K562 (cell line): ENCODE data around the gene ERP44. TPM values are rescaled to one million over a fixed set of nuclear protein-coding genes. Genes with fewer than 3 reads are reported as not detected.

Experiments
- ATAC-seq: fragments of 200-7000 bp; cut with Tn5 transposase; 3 replicates; pipeline ENCODE4 v1.9.1; 2020; ENCODE audit warnings: moderate library complexity
- BruUV-seq: library from RNA; stranded (reverse); fragments of 400-500 nt; replicated peaks from 2 replicates; lab custom pipeline; 2021; lab: Mats Ljungman, UMichigan
- CTCF ChIA-PET: fragments of 300-600 bp; formaldehyde crosslinking; extraction: SDS; loops from one replicate; lab custom pipeline; 2021; ENCODE audit warnings: low intra/inter-chr PET ratio; lab: Yijun Ruan, JAX
- POLR2A ChIA-PET: fragments of 300-600, 350-650 bp; sonication (Branson Sonifier 250); formaldehyde crosslinking; extraction: SDS; loops from one replicate; lab custom pipeline; 2021; ENCODE audit warnings: antibody characterized with exemption, inconsistent platforms; lab: Yijun Ruan, JAX
- DNase-seq, 4 experiments: peaks; one replicate each; pipeline versions ENCODE4 v3.0.0 to v3.0.0-alpha.2; 2011 to 2018; ENCODE audit warnings: low spot score in 3 of 4, mixed read lengths in 3 of 4; ENCODE audit errors: extremely low read depth in 1 of 4
- FAIRE-seq: peaks from 2 replicates; lab custom pipeline; 2011; peaks lifted over from hg19 to GRCh38; lab: Jason Lieb, UNC
- H2AFZ ChIP-seq: 2 replicates; pipeline ENCODE4 v1.6.0; 2011; ENCODE audit warnings: low read depth, low read length, control low read depth, inconsistent platforms
- H3K27ac ChIP-seq: fragments of 200-600 bp; 3 replicates; pipeline ENCODE4 v1.8.0; 2011; ENCODE audit warnings: low read depth, mild to moderate bottlenecking, control low read depth, inconsistent platforms, low read length, moderate library complexity, mixed read lengths; ENCODE audit errors: extremely low read depth
- H3K27me3 ChIP-seq, 2 experiments: fragments of 300-600 bp in 1 of 2; 2 replicates in 1 of 2; 3 replicates in 1 of 2; pipeline versions ENCODE4 v1.6.0 to v1.8.0; 2011; ENCODE audit warnings: inconsistent platforms in 2 of 2, low read length in 2 of 2, mild to moderate bottlenecking in 1 of 2, mixed read lengths in 1 of 2, moderate library complexity in 1 of 2; ENCODE audit not compliant: control insufficient read depth in 2 of 2, insufficient read depth in 2 of 2
- H3K36me3 ChIP-seq: fragments of 300-600 bp; 3 replicates; pipeline ENCODE4 v1.8.0; 2011; ENCODE audit warnings: mild to moderate bottlenecking, low read length, inconsistent platforms; ENCODE audit not compliant: control insufficient read depth, insufficient read depth
- H3K4me1 ChIP-seq, 2 experiments: fragments of 200-600 bp in 1 of 2; replicated peaks in 1 of 2; 2 replicates in 1 of 2; 3 replicates in 1 of 2; pipeline versions ENCODE4 v1.5.1 to v1.8.0; 2011; ENCODE audit warnings: inconsistent platforms in 2 of 2, low read length in 2 of 2, mild to moderate bottlenecking in 1 of 2, mixed read lengths in 1 of 2, moderate library complexity in 1 of 2; ENCODE audit not compliant: control insufficient read depth in 2 of 2, insufficient read depth in 2 of 2
- H3K4me2 ChIP-seq: 2 replicates; pipeline ENCODE4 v1.6.1; 2011; ENCODE audit warnings: low read length, control low read depth, inconsistent platforms, mixed read lengths; ENCODE audit not compliant: insufficient read depth
- H3K4me3 ChIP-seq: fragments of 200-600 bp; sonication (generic), shearing (Covaris generic); 2 replicates; pipeline ENCODE4 v1.5.1; 2016; ENCODE audit warnings: control low read depth, inconsistent platforms
- H3K79me2 ChIP-seq: fragments of 200-600 bp; 3 replicates; pipeline ENCODE4 v1.8.0; 2011; ENCODE audit warnings: low read length, inconsistent platforms; ENCODE audit not compliant: control insufficient read depth, insufficient read depth
- H3K9ac ChIP-seq, 2 experiments: 2 replicates each; pipeline versions ENCODE4 v1.6.0 to v1.6.1; 2011; ENCODE audit warnings: low read depth in 2 of 2, low read length in 2 of 2, control low read depth in 1 of 2, inconsistent platforms in 1 of 2, mild to moderate bottlenecking in 1 of 2, mixed read lengths in 1 of 2; ENCODE audit not compliant: insufficient read depth in 1 of 2
- H3K9me1 ChIP-seq: one replicate; pipeline ENCODE4 v1.6.0; 2011; ENCODE audit warnings: inconsistent platforms, mild to moderate bottlenecking, low read length, moderate library complexity; ENCODE audit not compliant: control insufficient read depth, insufficient read depth
- H3K9me3 ChIP-seq: replicated peaks from 2 replicates; pipeline ENCODE4 v1.5.1; 2011; ENCODE audit warnings: low read depth, low read length, inconsistent platforms; ENCODE audit not compliant: control insufficient read depth, insufficient read depth
- H4K20me1 ChIP-seq: replicated peaks from 2 replicates; pipeline ENCODE4 v1.6.1; 2011; ENCODE audit warnings: low read length, inconsistent platforms, mixed read lengths; ENCODE audit not compliant: control insufficient read depth, insufficient read depth
- ATF6 ChIP-seq: sonication (generic); formaldehyde crosslinking; IDR thresholded peaks from 2 replicates; pipeline ENCODE4 v1.4.0; 2020; ENCODE audit warnings: mild to moderate bottlenecking, missing genetic modification reagents
- BRD9 ChIP-seq: fragments of 450-650 bp; IDR thresholded peaks from 2 replicates; pipeline ENCODE4 v1.6.1; 2018; ENCODE audit warnings: low read depth; ENCODE audit not compliant: partially characterized antibody
- CREB5 ChIP-seq: fragments of 250-450 bp; sonication (Bioruptor Pico); IDR thresholded peaks from 2 replicates; pipeline ENCODE4 v1.5.0; 2020; ENCODE audit warnings: mild to moderate bottlenecking
- CREBBP ChIP-seq: IDR thresholded peaks from one replicate; pipeline ENCODE4 v1.6.1; 2012; ENCODE audit warnings: low read depth, mild to moderate bottlenecking, control low read depth, inconsistent platforms, low read length
- HMBOX1 ChIP-seq: sonication (generic); IDR thresholded peaks from 2 replicates; pipeline ENCODE4 v1.6.1; 2016
- HOXB6 ChIP-seq: fragments of 250-450 bp; sonication (Bioruptor Pico); IDR thresholded peaks from 2 replicates; pipeline ENCODE4 v1.5.1; 2022; ENCODE audit warnings: mild to moderate bottlenecking, borderline replicate concordance
- KLF1 ChIP-seq: fragments of 450-650 bp; IDR thresholded peaks from 2 replicates; pipeline ENCODE4 v1.6.1; 2016; ENCODE audit warnings: missing genetic modification characterization, missing compliant biosample characterization
- NUFIP1 ChIP-seq: fragments of 450-650 bp; IDR thresholded peaks from 2 replicates; pipeline ENCODE4 v1.6.1; 2018; ENCODE audit not compliant: partially characterized antibody
- RBM25 ChIP-seq: fragments of 200-400 bp; formaldehyde crosslinking; IDR thresholded peaks from 2 replicates; pipeline ENCODE4 v1.6.1; 2018; ENCODE audit warnings: low read length, low read depth, moderate library complexity; ENCODE audit not compliant: severe bottlenecking
- SNAPC5 ChIP-seq: fragments of 250-450 bp; sonication (Bioruptor Pico); IDR thresholded peaks from 2 replicates; pipeline ENCODE4 v1.8.0; 2021; ENCODE audit warnings: moderate library complexity, mild to moderate bottlenecking, inconsistent platforms
- TEAD4 ChIP-seq, 2 experiments: sonication (generic) in 1 of 2; formaldehyde crosslinking in 1 of 2; IDR thresholded peaks; 2 replicates each; pipeline versions ENCODE4 v1.6.1 to v1.8.0; 2012 to 2022; ENCODE audit warnings: borderline replicate concordance in 1 of 2, inconsistent platforms in 1 of 2, low read length in 1 of 2, mild to moderate bottlenecking in 1 of 2, missing genetic modification reagents in 1 of 2
- USF1 ChIP-seq: sonication (generic); formaldehyde crosslinking; IDR thresholded peaks from 2 replicates; pipeline ENCODE4 v1.9.0; 2022; ENCODE audit warnings: mild to moderate bottlenecking, missing genetic modification reagents
- ZHX1 ChIP-seq: fragments of 150-350 bp; conservative IDR thresholded peaks from 2 replicates; pipeline ENCODE4 v1.6.1; 2014; ENCODE audit warnings: low read length
- ZNF79 ChIP-seq: fragments of 250-450 bp; sonication (Bioruptor Pico); IDR thresholded peaks from 2 replicates; pipeline ENCODE4 v1.4.0; 2020; ENCODE audit warnings: low read depth, mild to moderate bottlenecking, moderate library complexity
- in situ Hi-C: fragments of 300-500 bp; cut with MboI; formaldehyde crosslinking; loops from 4 replicates; pipeline ENCODE4 v1.15.0; 2018; ENCODE audit warnings: inconsistent platforms, mixed read lengths
- intact Hi-C: fragments of 100-400 bp; cut with micrococcal nuclease; formaldehyde crosslinking; loops from 2 replicates; pipeline ENCODE4 v1.14.2; 2022
- polyA plus RNA-seq, 8 experiments: library from polyadenylated mRNA; depleted of rRNA in 4 of 8; stranded (reverse) in 5 of 8; unstranded in 3 of 8; fragments of >200 nt; fragmentation: Nextera tagmentation in 2 of 8; fragmentation: Illumina TruSeq in 1 of 8; extraction: Ambion mirVana in 2 of 8; extraction: Trizol in 1 of 8; gene quantifications; 2 replicates each; pipeline versions ENCODE4 v1.2.1 to v1.2.3, GENCODE V29; 2011 to 2014; ENCODE audit warnings: inconsistent platforms in 1 of 8, missing spikeins in 1 of 8
- total RNA-seq, 7 experiments: library from RNA; depleted of rRNA in 6 of 7; stranded (reverse); fragments of >200 nt in 6 of 7; fragmentation: Illumina TruSeq in 2 of 7; extraction: Trizol in 2 of 7; gene quantifications; 2 replicates each; pipeline versions ENCODE4 v1.2.1 to v1.2.3, GENCODE V29; 2011 to 2021; ENCODE audit warnings: low replicate concordance in 1 of 7

Gene ERP44
- total and polyA plus RNA-seq, 9 of the 15 experiments (the other 6 are each of a cell fraction or from before 2014, with no cell fraction given): 9.2 to 23.4 (median 13.6) TPM

- DNase-seq (no peak), ATAC-seq (no peak), FAIRE-seq (no peak)
- Histone ChIP-seq H3K9ac (no peak overlapping the region), H3K27me3 (no peaks in the 10 kb centered on the region), H3K79me2 (no peaks in the 10 kb centered on the region), H4K20me1 (no peaks in the 10 kb centered on the region), H3K36me3 (peaks cover 62% of the 10 kb centered on the region), H3K4me1 (no peaks in the 10 kb centered on the region), H3K27ac (no peak overlapping the region), H3K4me2 (no peak overlapping the region), H3K9me1 (no peaks in the 10 kb centered on the region), H3K9me3 (peaks cover 6% of the 10 kb centered on the region; the same call in 1 of the 2 replicates), H3K4me3 (no peak overlapping the region), H2AFZ (no peak overlapping the region)
- CTCF ChIA-PET: no interaction called here
- POLR2A ChIA-PET: no interaction called here
- BruUV-seq: no TSS peak
- intact Hi-C loops (loop anchor here (5.0 kb wide), 2 partner anchors 748 to 833 kb away; no protein-coding TSS in a partner anchor), in situ Hi-C loops (loop anchor here (10.0 to 25.0 kb wide), 2 partner anchors 753 to 830 kb away; no protein-coding TSS in a partner anchor)
- no peak for TF ChIP-seq ATF6
- no peak for TF ChIP-seq ZHX1
- no peak for TF ChIP-seq CREBBP
- TF ChIP-seq RBM25: no peak
- no peak for TF ChIP-seq HMBOX1
- no peak for TF ChIP-seq HOXB6 (CRISPR knock-in tag)
- no peak for TF ChIP-seq BRD9
- TF ChIP-seq USF1: no peak
- TF ChIP-seq NUFIP1: no peak
- no peak for TF ChIP-seq SNAPC5 (CRISPR knock-in tag)
- no peak for TF ChIP-seq CREB5
- no peak for TF ChIP-seq KLF1 (tag)
- no peak for TF ChIP-seq TEAD4 (IDR thresholded peaks at IDR 0.05; ENCODE audit: low read length)
- TF ChIP-seq TEAD4 (CRISPR knock-in tag; IDR thresholded peaks at IDR 0.05; ENCODE audit: borderline replicate concordance): no peak
- TF ChIP-seq ZNF79 (CRISPR knock-in tag): no peak
Observed at GRCh38 chr9:100014846-100015245, 84.0 kb downstream of the ERP44 start.
